ENCODE results near the gene GFRA1.

DNA sequence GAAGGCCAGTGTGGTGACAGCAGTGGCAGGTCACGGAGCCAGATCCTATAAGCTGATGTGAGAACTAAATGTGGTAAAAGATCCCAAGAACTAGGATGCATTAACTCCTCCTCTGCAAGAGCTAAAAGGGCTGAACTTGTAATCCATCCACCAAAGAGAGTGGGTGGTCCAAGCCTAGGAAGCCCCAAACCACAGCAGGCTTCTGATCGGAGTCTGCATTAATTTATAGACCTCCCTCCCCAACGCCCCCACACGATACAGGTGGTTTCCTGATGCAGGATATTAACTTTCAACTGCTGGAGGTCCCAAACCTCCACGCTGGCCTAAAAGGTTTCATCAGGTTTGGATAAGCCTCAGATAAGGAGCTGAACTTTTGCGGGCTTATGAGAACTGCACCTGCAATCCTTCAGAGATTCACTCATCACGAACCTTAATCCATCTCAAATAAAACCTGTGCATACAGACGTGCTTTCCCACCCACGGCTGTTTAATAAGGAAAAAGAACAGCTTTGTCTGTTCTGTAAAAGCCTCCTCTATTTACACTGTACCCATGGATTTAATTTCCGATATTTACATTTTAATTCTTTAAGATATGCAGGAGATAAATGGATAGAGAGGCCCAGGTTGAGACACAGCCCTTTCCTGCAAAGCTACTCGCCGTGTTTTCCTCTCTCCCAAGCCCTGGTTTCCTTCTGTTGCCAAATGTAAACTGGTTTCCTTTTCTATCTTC lies 74.9 kb downstream of the GFRA1 start:
- TF ChIP-seq, protein P1, sequence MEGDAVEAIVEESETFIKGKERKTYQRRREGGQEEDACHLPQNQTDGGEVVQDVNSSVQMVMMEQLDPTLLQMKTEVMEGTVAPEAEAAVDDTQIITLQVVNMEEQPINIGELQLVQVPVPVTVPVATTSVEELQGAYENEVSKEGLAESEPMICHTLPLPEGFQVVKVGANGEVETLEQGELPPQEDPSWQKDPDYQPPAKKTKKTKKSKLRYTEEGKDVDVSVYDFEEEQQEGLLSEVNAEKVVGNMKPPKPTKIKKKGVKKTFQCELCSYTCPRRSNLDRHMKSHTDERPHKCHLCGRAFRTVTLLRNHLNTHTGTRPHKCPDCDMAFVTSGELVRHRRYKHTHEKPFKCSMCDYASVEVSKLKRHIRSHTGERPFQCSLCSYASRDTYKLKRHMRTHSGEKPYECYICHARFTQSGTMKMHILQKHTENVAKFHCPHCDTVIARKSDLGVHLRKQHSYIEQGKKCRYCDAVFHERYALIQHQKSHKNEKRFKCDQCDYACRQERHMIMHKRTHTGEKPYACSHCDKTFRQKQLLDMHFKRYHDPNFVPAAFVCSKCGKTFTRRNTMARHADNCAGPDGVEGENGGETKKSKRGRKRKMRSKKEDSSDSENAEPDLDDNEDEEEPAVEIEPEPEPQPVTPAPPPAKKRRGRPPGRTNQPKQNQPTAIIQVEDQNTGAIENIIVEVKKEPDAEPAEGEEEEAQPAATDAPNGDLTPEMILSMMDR (IDR thresholded peaks at IDR 0.05; ENCODE audit: poor library complexity) = no peak
- no peak for TF ChIP-seq EZH2phosphoT487 (IDR thresholded peaks at IDR 0.05; ENCODE audit: low read depth, severe bottlenecking, unreplicated experiment)

All from hepatocyte (in vitro differentiated cells).